BJ (cell line): ENCODE results near the gene LDLR. TPM values are rescaled to one million over a fixed set of nuclear protein-coding genes. Genes with fewer than 3 reads are reported as not detected.
"Not testable (repeated sequence)": the region's sequence is repeated elsewhere in the genome, so short reads cannot be mapped to it uniquely, and the experiment has no call there.

Source experiments
- CTCF ChIA-PET: fragments of 350-600 bp; formaldehyde crosslinking; extraction: SDS; loops from one replicate; lab custom pipeline; 2021; ENCODE audit warnings: antibody characterized with exemption, inconsistent platforms; lab: Yijun Ruan, JAX
- POLR2A ChIA-PET: fragments of 300-600 bp; sonication (Branson Sonifier 250); formaldehyde crosslinking; extraction: SDS; loops from one replicate; lab custom pipeline; 2021; ENCODE audit warnings: antibody characterized with exemption; lab: Charles Lee
- DNase-seq: peaks from one replicate; pipeline ENCODE4 v3.0.0-alpha.2; 2011; ENCODE audit warnings: low read depth
- H3K27me3 ChIP-seq: 2 replicates; pipeline ENCODE4 v1.6.0; 2011; ENCODE audit warnings: low read length; ENCODE audit not compliant: control insufficient read depth, insufficient read depth
- H3K36me3 ChIP-seq: 2 replicates; pipeline ENCODE4 v1.5.1; 2011; ENCODE audit warnings: low read length; ENCODE audit not compliant: control insufficient read depth, insufficient read depth
- H3K4me3 ChIP-seq: 2 replicates; pipeline ENCODE4 v1.5.1; 2011; ENCODE audit warnings: low read depth, mild to moderate bottlenecking, control low read depth, low read length
- polyA plus RNA-seq: library from polyadenylated mRNA; depleted of rRNA; stranded (reverse); fragments of >200 nt; gene quantifications from 2 replicates; pipeline ENCODE4 v1.2.3, GENCODE V29; 2011
- TF ChIP-seq, protein P1 (sequence below): IDR thresholded peaks from 2 replicates; pipeline ENCODE4 v1.5.1; 2011; ENCODE audit warnings: low read depth, mild to moderate bottlenecking, control low read depth, inconsistent platforms, low read length, moderate library complexity; ENCODE audit not compliant: insufficient read depth

Gene LDLR
- polyA plus RNA-seq, 1 experiment = 60.0 TPM

DNA sequence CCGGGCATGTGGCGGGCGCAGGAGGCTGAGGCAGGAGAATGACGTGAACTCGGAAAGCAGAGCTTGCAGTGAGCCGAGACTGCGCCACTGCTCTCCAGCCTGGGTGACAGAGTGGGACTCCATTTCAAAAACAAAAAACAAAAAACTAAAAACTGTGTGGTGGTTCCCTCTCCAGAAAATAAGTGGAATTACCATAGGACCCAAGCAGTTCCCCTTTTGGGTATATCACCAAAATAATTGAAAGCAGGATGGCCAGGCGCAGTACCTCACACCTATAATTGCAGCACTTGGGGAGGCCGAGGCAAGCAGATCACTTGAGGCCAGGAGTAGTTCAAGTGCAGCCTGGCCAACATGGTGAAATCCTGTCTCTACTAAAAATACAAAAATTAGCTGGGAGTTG, 15.7 kb upstream of the LDLR start:
- ChIA-PET POLR2A (no interaction called here), CTCF (no interaction called here)
- no peaks in the 10 kb centered on the region for H3K27me3 ChIP-seq
- no peak overlapping the region for H3K4me3 ChIP-seq
- TF ChIP-seq, protein P1, sequence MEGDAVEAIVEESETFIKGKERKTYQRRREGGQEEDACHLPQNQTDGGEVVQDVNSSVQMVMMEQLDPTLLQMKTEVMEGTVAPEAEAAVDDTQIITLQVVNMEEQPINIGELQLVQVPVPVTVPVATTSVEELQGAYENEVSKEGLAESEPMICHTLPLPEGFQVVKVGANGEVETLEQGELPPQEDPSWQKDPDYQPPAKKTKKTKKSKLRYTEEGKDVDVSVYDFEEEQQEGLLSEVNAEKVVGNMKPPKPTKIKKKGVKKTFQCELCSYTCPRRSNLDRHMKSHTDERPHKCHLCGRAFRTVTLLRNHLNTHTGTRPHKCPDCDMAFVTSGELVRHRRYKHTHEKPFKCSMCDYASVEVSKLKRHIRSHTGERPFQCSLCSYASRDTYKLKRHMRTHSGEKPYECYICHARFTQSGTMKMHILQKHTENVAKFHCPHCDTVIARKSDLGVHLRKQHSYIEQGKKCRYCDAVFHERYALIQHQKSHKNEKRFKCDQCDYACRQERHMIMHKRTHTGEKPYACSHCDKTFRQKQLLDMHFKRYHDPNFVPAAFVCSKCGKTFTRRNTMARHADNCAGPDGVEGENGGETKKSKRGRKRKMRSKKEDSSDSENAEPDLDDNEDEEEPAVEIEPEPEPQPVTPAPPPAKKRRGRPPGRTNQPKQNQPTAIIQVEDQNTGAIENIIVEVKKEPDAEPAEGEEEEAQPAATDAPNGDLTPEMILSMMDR = no peak
- no peak for DNase-seq
- H3K36me3 ChIP-seq = no peaks in the 10 kb centered on the region

DNA sequence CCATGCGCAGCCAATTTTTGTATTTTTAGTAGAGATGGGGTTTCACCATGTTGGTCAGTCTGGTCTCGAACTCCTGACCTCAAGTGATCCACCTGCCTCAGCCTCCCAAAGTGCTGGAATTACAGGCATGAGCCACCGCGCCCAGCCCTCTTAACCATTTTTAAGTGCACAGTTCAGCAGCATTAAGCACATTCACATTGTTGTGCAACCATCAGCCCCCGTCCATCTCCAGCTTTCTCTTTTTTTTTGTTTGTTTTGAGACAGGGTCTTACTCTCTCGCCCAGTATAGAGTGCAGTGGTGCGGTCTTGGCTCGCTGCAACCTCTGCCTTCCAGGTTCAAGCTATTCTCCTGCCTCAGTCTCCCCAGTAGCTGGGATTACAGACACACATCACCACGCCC, 12.5 kb upstream of the LDLR start:
- H3K4me3 ChIP-seq, POLR2A ChIA-PET, DNase-seq, H3K27me3 ChIP-seq, H3K36me3 ChIP-seq: not testable (repeated sequence)
- CTCF ChIA-PET = interaction anchor here (1.2 kb wide), 1 partner anchor 16 kb away, joined by 3 read pairs; no protein-coding TSS in a partner anchor

DNA sequence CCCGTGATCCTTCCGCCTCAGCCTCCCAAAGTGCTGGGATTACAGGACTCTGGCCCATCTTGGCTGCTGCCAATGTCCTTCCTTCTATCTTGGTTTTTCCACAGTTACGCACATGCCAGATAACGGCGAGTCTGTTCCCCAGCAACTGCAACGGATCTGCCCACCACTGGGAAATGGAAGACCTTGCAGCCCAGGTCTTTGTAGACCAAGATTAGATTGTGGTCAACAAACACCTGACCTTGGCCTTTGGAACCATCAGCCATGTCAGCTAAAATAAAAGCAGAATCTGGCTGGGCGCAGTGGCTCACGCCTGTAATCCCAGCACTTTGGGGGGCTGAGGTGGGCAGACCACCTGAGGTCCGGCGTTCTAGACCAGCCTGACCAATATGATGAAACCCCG, 10.4 kb upstream of the LDLR start:
- CTCF ChIA-PET = no interaction called here
- POLR2A ChIA-PET = no interaction called here

DNA sequence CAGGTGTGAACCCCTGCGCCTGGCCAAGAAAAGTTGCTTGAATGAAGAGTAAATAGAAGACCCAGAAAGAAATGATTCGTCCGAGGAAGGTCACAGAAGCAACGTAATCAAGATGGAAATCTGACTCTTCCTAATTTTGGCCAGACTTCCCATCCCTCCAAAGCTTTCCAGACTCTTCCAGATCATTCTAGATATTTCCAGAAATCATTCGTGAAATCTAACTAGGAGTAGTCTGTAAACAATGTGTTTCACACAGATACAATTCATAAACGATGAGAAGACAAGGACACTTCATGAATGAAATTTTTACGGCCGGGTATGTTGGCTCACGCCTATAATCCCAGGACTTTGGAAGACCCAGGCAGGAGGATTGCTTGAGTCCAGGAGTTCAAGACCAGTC, 9.3 kb upstream of the LDLR start:
- DNase-seq = no peak
- ChIA-PET CTCF (interaction anchor here (0.6 kb wide), 1 partner anchor 78 kb away, joined by 3 read pairs; no protein-coding TSS in a partner anchor), POLR2A (interaction anchor here (0.6 kb wide), 1 partner anchor 570 kb away, joined by 3 read pairs; no protein-coding TSS in a partner anchor)
- no peaks in the 10 kb centered on the region for H3K27me3 ChIP-seq
- no peak overlapping the region for H3K4me3 ChIP-seq
- H3K36me3 ChIP-seq = no peaks in the 10 kb centered on the region
- TF ChIP-seq, protein P1 = no peak

More for the DNA sequence above, 10.4 kb upstream of the LDLR start:
- Histone ChIP-seq H3K36me3 (no peaks in the 10 kb centered on the region), H3K4me3 (no peak overlapping the region), H3K27me3 (no peaks in the 10 kb centered on the region)
- no peak for DNase-seq
- TF ChIP-seq, protein P1 = no peak

DNA sequence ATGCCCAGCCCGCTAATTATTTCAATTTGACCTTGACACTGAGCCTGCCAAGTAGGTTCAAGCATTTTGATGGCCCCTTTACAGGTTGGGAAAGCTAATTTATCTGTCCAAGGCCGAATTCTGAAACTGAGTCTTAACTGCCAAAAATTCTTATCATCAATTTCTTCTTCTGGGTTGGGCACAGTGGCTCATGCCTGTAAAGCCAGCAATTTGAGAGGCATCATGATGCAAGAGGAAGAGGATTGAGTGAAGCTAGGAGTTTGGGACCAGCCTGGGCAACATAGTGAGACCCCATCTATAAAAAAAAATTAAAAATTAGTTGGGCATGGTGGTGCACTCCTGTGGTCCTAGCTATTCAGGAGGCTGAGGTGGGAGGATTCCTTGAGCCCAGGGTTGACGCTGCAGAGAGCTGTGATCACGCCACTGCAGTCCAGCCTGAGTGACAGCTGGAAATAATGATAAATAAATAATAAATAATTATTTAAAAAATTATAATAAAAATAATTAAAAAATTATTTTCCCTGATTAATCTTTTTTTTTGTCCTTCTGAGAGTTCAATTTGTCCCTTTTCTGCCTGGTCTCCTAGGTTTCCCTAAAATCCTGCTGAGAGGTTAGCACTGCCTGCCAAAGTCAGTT, 1.3 kb upstream of the LDLR start:
- TF ChIP-seq, protein P1 = no peak
- POLR2A ChIA-PET = interaction anchor here (0.5 kb wide), 1 partner anchor 59 kb away, joined by 9 read pairs; no protein-coding TSS in a partner anchor
- DNase-seq = no peak
- no peak overlapping the region for H3K4me3 ChIP-seq
- no peaks in the 10 kb centered on the region for H3K36me3 ChIP-seq
- H3K27me3 ChIP-seq = no peaks in the 10 kb centered on the region
- CTCF ChIA-PET = interaction anchor here (0.6 to 2.8 kb wide), 5 partner anchors 51 to 153 kb away, joined by 3 to 16 read pairs (median 3); no protein-coding TSS in a partner anchor
